Measurements from ENCODE around the gene TMEM178B.

- TF ChIP-seq CTCF (conservative IDR thresholded peaks at IDR 0.05) (no peak), EZH2 (IDR thresholded peaks at IDR 0.05; ENCODE audit: low read depth) (no peak)
Observed at GRCh38 chr7:141145630-141145982, 71.7 kb downstream of the TMEM178B start.

Data from PC-9 (cell line).